Kidney (tissue), 14 donors: Measurements from ENCODE around the gene ZNF473. TPM values are rescaled to one million over a fixed set of nuclear protein-coding genes. Genes with fewer than 3 reads are reported as not detected.

ENCODE experiments used
- DNase-seq, 5 donors: peaks; one replicate each; pipeline ENCODE4 v3.0.0-alpha.2; 2013 to 2020
- FAIRE-seq: peaks from 2 replicates; lab custom pipeline; 2012; peaks lifted over from hg19 to GRCh38; lab: Jason Lieb, UNC
- H3K27ac ChIP-seq, 2 donors: one replicate each; pipeline ENCODE4 v1.7.0; 2013; ENCODE audit warnings: low read depth in 2 of 2, low read length in 2 of 2, inconsistent platforms in 1 of 2
- H3K27me3 ChIP-seq: one replicate; pipeline ENCODE4 v1.7.1; 2013; ENCODE audit warnings: low read length, inconsistent platforms; ENCODE audit not compliant: control insufficient read depth, insufficient read depth
- H3K36me3 ChIP-seq, 3 donors: one replicate each; pipeline versions ENCODE4 v1.7.0 to v1.7.1; 2013; ENCODE audit warnings: low read length in 3 of 3, control low read depth in 1 of 3, inconsistent platforms in 1 of 3; ENCODE audit not compliant: insufficient read depth in 3 of 3, control insufficient read depth in 2 of 3
- H3K4me1 ChIP-seq, 3 donors: one replicate each; pipeline versions ENCODE4 v1.7.0 to v1.7.1; 2013; ENCODE audit warnings: low read length in 3 of 3, inconsistent platforms in 1 of 3, low read depth in 1 of 3; ENCODE audit not compliant: control insufficient read depth in 2 of 3, insufficient read depth in 2 of 3
- H3K4me3 ChIP-seq, 3 donors: one replicate each; pipeline versions ENCODE4 v1.7.0 to v1.8.1; 2013; ENCODE audit warnings: low read length in 3 of 3, control low read depth in 1 of 3, inconsistent platforms in 1 of 3
- H3K9ac ChIP-seq, 3 donors: one replicate each; pipeline versions ENCODE4 v1.7.0 to v1.7.1; 2013; ENCODE audit warnings: low read length in 3 of 3, control low read depth in 1 of 3, inconsistent platforms in 1 of 3
- H3K9me3 ChIP-seq, 3 donors: one replicate each; pipeline versions ENCODE4 v1.7.0 to v1.7.1; 2013; ENCODE audit warnings: low read length in 3 of 3, control low read depth in 1 of 3, inconsistent platforms in 1 of 3; ENCODE audit not compliant: control insufficient read depth in 2 of 3, insufficient read depth in 1 of 3
- intact Hi-C: fragments of 100-400 bp; cut with DNase I; formaldehyde crosslinking; loops from one replicate; pipeline ENCODE4 v1.11.1; 2022
- polyA plus RNA-seq: library from polyadenylated mRNA; stranded (reverse); fragments of 350-450 nt; fragmentation: Illumina TruSeq; extraction: RNeasy Lipid Tissue Mini Kit (QIAGEN cat#74804); gene quantifications from one replicate; pipeline ENCODE4 v1.2.3, GENCODE V29; 2014; ENCODE audit warnings: low read depth, low replicate concordance; ENCODE audit not compliant: insufficient read depth
- total RNA-seq: library from RNA; stranded (reverse); fragmentation: NEBNext Ultra II Directional; extraction: Animal tissue kit (Norgen Biotek cat#: 25700); gene quantifications from one replicate; pipeline ENCODE4 v1.2.1, GENCODE V29; 2021
- TF ChIP-seq, protein P1 (sequence below): IDR thresholded peaks from 3 replicates; pipeline ENCODE4 v1.5.1; 2012; ENCODE audit warnings: mild to moderate bottlenecking, moderate library complexity, borderline replicate concordance; ENCODE audit not compliant: insufficient read depth; ENCODE audit errors: extremely low read depth
- donor health status: control.
- donor health status: control.
- donor health status: control.
- donor health status: control.
- donor health status: control.
- donor health status: DM: yes; HTN: yes; CAD: no.
- donor health status: Normal renal cell carcinoma (clear cell type).

The ZNF473 gene
- total and polyA plus RNA-seq, 2 donors from 2014 or later, result 2.6 to 10.7 TPM

GRCh38 chr19:50005428-50005827 is 20.4 kb upstream of the ZNF473 start:
- Histone ChIP-seq H3K4me1 (no peaks in the 10 kb centered on the region), H3K9me3 (no peaks in the 10 kb centered on the region), H3K27ac (no peak overlapping the region), H3K4me3 (no peak overlapping the region), H3K9ac (no peak overlapping the region), H3K27me3 (no peaks in the 10 kb centered on the region), H3K36me3 (peaks cover 2 to 57% (median 51%) of the 10 kb centered on the region in 3 donors)
- intact Hi-C loops, result no loop called here
- DNase-seq, result no peak
- FAIRE-seq, result no peak
- TF ChIP-seq, protein P1, sequence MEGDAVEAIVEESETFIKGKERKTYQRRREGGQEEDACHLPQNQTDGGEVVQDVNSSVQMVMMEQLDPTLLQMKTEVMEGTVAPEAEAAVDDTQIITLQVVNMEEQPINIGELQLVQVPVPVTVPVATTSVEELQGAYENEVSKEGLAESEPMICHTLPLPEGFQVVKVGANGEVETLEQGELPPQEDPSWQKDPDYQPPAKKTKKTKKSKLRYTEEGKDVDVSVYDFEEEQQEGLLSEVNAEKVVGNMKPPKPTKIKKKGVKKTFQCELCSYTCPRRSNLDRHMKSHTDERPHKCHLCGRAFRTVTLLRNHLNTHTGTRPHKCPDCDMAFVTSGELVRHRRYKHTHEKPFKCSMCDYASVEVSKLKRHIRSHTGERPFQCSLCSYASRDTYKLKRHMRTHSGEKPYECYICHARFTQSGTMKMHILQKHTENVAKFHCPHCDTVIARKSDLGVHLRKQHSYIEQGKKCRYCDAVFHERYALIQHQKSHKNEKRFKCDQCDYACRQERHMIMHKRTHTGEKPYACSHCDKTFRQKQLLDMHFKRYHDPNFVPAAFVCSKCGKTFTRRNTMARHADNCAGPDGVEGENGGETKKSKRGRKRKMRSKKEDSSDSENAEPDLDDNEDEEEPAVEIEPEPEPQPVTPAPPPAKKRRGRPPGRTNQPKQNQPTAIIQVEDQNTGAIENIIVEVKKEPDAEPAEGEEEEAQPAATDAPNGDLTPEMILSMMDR, result no peak

GRCh38 chr19:50007170-50007569 is 18.6 kb upstream of the ZNF473 start:
- no peak for FAIRE-seq
- Histone ChIP-seq H3K9ac (no peak overlapping the region), H3K9me3 (no peaks in the 10 kb centered on the region), H3K27me3 (no peaks in the 10 kb centered on the region), H3K36me3 (peaks cover 2 to 49% (median 41%) of the 10 kb centered on the region in 3 donors), H3K27ac (no peak overlapping the region), H3K4me3 (no peak overlapping the region), H3K4me1 (no peaks in the 10 kb centered on the region)
- no peak for DNase-seq
- intact Hi-C loops, result no loop called here
- TF ChIP-seq, protein P1, result no peak

- H3K4me3 ChIP-seq, result no peak overlapping the region
- no peaks in the 10 kb centered on the region for H3K27me3 ChIP-seq
- intact Hi-C loops, result no loop called here
- DNase-seq (no peak), FAIRE-seq (no peak)
- no peaks in the 10 kb centered on the region for H3K4me1 ChIP-seq
- H3K9me3 ChIP-seq, result no peaks in the 10 kb centered on the region
- no peak overlapping the region for H3K9ac ChIP-seq
- H3K36me3 ChIP-seq, result peaks cover 2 to 42% (median 39%) of the 10 kb centered on the region in 3 donors
- TF ChIP-seq, protein P1, result no peak
- no peak overlapping the region for H3K27ac ChIP-seq
Observed at GRCh38 chr19:50007947-50008346, 17.9 kb upstream of the ZNF473 start.

GRCh38 chr19:50008532-50008931 is 17.3 kb upstream of the ZNF473 start:
- DNase-seq (peak in 1 of 5 donors; percentile 14), FAIRE-seq (no peak)
- H3K27me3 ChIP-seq, result no peaks in the 10 kb centered on the region
- intact Hi-C loops, result no loop called here
- H3K9ac ChIP-seq, result no peak overlapping the region
- TF ChIP-seq, protein P1, result peak; percentile 12
- H3K27ac ChIP-seq, result no peak overlapping the region
- no peaks in the 10 kb centered on the region for H3K9me3 ChIP-seq
- H3K36me3 ChIP-seq, result peaks cover 4 to 41% (median 38%) of the 10 kb centered on the region in 3 donors
- no peak overlapping the region for H3K4me3 ChIP-seq
- H3K4me1 ChIP-seq, result no peaks in the 10 kb centered on the region
